ENCODE measurements around the gene OSBPL9. TPM values are rescaled to one million over a fixed set of nuclear protein-coding genes. Genes with fewer than 3 reads are reported as not detected.

OSBPL9 gene
- total RNA-seq, 2 experiments from 2014 or later: 35.6 to 36.5 TPM

DNA sequence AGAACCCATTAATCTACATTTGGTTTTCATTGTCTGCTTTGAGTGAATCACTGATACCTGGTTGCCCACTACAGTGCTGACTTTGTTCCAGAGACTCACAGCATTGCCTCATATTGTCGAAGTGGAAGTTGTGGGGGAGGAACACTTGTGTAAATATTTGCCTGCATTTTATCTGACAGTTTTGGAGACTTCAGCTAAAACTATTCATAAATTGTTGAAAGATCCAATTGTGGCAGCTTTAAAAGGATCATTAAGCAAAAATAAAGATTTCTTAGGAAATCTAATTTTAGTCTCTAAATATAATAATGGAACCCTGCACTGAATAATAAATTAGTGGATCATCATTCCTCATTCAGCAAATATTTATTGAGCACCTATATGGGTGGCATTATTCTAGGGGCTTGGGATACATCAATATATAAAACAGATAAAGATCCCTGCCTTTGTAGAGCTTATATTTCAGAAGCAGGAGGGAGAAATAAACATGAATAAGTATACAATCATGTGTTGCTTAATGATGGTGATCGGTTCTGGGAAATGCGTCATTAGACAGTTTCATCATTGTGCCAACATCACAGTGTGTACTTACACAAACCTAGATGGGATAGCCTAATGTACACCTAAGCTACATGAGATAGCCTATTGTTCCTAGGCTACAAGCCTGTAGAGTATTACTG lies 73.5 kb downstream of the OSBPL9 start:
- peak in 2 of 14 experiments; percentile 26 to 37 for DNase-seq
- no peak overlapping the region for H3K27ac ChIP-seq (ENCODE audit: low read depth in 1 of 2, low read length in 2 of 2)
- no peaks in the 10 kb centered on the region for H3K36me3 ChIP-seq (ENCODE audit: insufficient read depth, low read length)

GRCh38 chr1:51691920-51692319 lies 75.0 kb downstream of the OSBPL9 start:
- ChIA-PET POLR2A (no interaction called here), CTCF (no interaction called here)
- Histone ChIP-seq H3K9me3 (ENCODE audit: control insufficient read depth in 1 of 2, insufficient read depth in 1 of 2, low read length in 2 of 2) (no peaks in the 10 kb centered on the region), H3K27me3 (ENCODE audit: control insufficient read depth in 1 of 2, insufficient read depth in 2 of 2, low read length in 2 of 2) (no peaks in the 10 kb centered on the region), H3K27ac (ENCODE audit: low read depth in 1 of 2, low read length in 2 of 2) (no peak overlapping the region), H3K36me3 (ENCODE audit: insufficient read depth, low read length) (no peaks in the 10 kb centered on the region), H3K4me3 (ENCODE audit: low read length) (no peak overlapping the region), H3K4me1 (ENCODE audit: insufficient read depth, low read length) (no peaks in the 10 kb centered on the region)
- Mint-ChIP-seq H3K4me3 (no peak overlapping the region), H3K4me1 (ENCODE audit: low read depth) (peaks cover 31% of the 10 kb centered on the region), H3K36me3 (ENCODE audit: low read depth) (no peaks in the 10 kb centered on the region), H3K27ac (no peak overlapping the region), H3K27me3 (no peaks in the 10 kb centered on the region), H3K9me3 (no peaks in the 10 kb centered on the region)
- TF ChIP-seq CTCF (IDR thresholded peaks at IDR 0.05): no peak
- intact Hi-C loops (cut with DNase I, micrococcal nuclease): no loop called here
- DNase-seq: no peak
- ATAC-seq (ENCODE audit: poor library complexity): no peak

More for the DNA sequence above, 73.5 kb downstream of the OSBPL9 start:
- Mint-ChIP-seq H3K27ac (no peak overlapping the region), H3K27me3 (no peaks in the 10 kb centered on the region), H3K4me1 (ENCODE audit: low read depth) (peaks cover 31% of the 10 kb centered on the region), H3K36me3 (ENCODE audit: low read depth) (no peaks in the 10 kb centered on the region), H3K9me3 (no peaks in the 10 kb centered on the region), H3K4me3 (no peak overlapping the region)
- CTCF ChIA-PET: no interaction called here
- Histone ChIP-seq H3K27me3 (ENCODE audit: control insufficient read depth in 1 of 2, insufficient read depth in 2 of 2, low read length in 2 of 2) (no peaks in the 10 kb centered on the region), H3K9me3 (ENCODE audit: control insufficient read depth in 1 of 2, insufficient read depth in 1 of 2, low read length in 2 of 2) (no peaks in the 10 kb centered on the region), H3K4me1 (ENCODE audit: insufficient read depth, low read length) (no peaks in the 10 kb centered on the region), H3K4me3 (ENCODE audit: low read length) (no peak overlapping the region)
- intact Hi-C loops (cut with DNase I, micrococcal nuclease): no loop called here
- POLR2A ChIA-PET: no interaction called here
- no peak for ATAC-seq (ENCODE audit: poor library complexity)
- TF ChIP-seq CTCF (IDR thresholded peaks at IDR 0.05): no peak

DNA sequence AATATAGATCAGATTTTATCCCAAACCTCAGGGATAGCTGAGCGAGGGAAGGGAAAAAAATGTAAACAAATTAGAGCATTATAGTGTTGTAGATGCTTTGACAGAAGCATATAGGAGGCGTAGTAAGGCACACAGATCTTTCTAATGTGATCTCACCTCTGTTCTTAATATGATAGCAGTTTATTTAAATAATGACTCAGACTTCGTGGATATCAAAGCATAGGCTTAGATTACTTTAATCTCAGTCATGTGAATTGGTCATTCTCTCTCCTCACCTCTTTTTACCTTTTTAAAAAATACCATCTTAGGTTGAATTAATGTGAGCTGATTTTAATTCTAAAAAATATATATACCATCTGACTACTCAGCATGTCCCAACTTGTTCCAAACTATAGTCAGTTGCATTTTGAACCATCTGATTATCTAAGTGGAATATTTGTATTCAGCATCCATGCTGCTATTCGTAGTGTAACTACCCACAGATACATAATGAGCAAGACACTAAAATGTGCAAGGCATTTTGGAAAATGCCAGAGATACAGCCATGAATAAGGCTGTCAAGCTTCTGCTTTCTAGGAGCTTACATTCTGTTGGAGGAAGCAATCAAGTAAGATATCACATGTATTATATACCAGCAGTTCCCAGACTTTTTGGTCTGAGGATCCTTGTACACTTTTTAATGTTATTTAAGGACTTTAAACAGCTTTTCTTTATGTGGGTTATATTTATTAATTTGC lies 76.7 kb downstream of the OSBPL9 start:
- Histone ChIP-seq H3K9me3 (ENCODE audit: control insufficient read depth in 1 of 2, insufficient read depth in 1 of 2, low read length in 2 of 2) (no peaks in the 10 kb centered on the region), H3K36me3 (ENCODE audit: insufficient read depth, low read length) (no peaks in the 10 kb centered on the region), H3K27me3 (ENCODE audit: control insufficient read depth in 1 of 2, insufficient read depth in 2 of 2, low read length in 2 of 2) (no peaks in the 10 kb centered on the region), H3K4me1 (ENCODE audit: insufficient read depth, low read length) (no peaks in the 10 kb centered on the region), H3K4me3 (ENCODE audit: low read length) (no peak overlapping the region), H3K27ac (ENCODE audit: low read depth in 1 of 2, low read length in 2 of 2) (no peak overlapping the region)
- Mint-ChIP-seq H3K27ac (no peak overlapping the region), H3K4me1 (ENCODE audit: low read depth) (peaks cover 31% of the 10 kb centered on the region), H3K36me3 (ENCODE audit: low read depth) (no peaks in the 10 kb centered on the region), H3K9me3 (no peaks in the 10 kb centered on the region), H3K27me3 (no peaks in the 10 kb centered on the region), H3K4me3 (no peak overlapping the region)
- DNase-seq (no peak), ATAC-seq (ENCODE audit: poor library complexity) (no peak)
- intact Hi-C loops (cut with DNase I, micrococcal nuclease): no loop called here
- ChIA-PET CTCF (no interaction called here), POLR2A (interaction anchor here (1.3 kb wide), 1 partner anchor 83 kb away, joined by 5 read pairs; no protein-coding TSS in a partner anchor)
- no peak for TF ChIP-seq CTCF (IDR thresholded peaks at IDR 0.05)

All from CD4-positive, alpha-beta T cell (primary cell).